ENCODE data around the gene UTP20.

UTP20 gene

GRCh38 chr12:101280006-101280505, at the start of gene UTP20:
TSS of gene UTP20 (plus strand) at chr12:101280105. CDS start at chr12:101280283, 178 bp downstream.
- DNase-seq (ENCODE audit: low read depth in 3 of 3) = peak; percentile 85 to 89 (median 88)

- DNase-seq (ENCODE audit: low read depth in 3 of 3) = no peak
Measured at GRCh38 chr12:101230547-101230946, 49.4 kb upstream of the UTP20 start.

- no peak for DNase-seq (ENCODE audit: low read depth in 3 of 3)
Measured at GRCh38 chr12:101231636-101232035, 48.3 kb upstream of the UTP20 start.

- DNase-seq (ENCODE audit: low read depth in 3 of 3) = no peak
Measured at GRCh38 chr12:101235686-101236085, 44.2 kb upstream of the UTP20 start.

- DNase-seq (ENCODE audit: low read depth in 3 of 3) = no peak
Measured at GRCh38 chr12:101238306-101238705, 41.6 kb upstream of the UTP20 start.

GRCh38 chr12:101238800-101239329, 41.0 kb upstream of the UTP20 start:
- DNase-seq (ENCODE audit: low read depth in 3 of 3) = no peak

GRCh38 chr12:101243074-101243473, 36.8 kb upstream of the UTP20 start:
- DNase-seq (ENCODE audit: low read depth in 3 of 3) = no peak

GRCh38 chr12:101243616-101244015, 36.3 kb upstream of the UTP20 start:
- no peak for DNase-seq (ENCODE audit: low read depth in 3 of 3)

GRCh38 chr12:101256266-101256665, 23.6 kb upstream of the UTP20 start:
- DNase-seq (ENCODE audit: low read depth in 3 of 3) = no peak

- DNase-seq (ENCODE audit: low read depth in 3 of 3) = no peak
Measured at GRCh38 chr12:101257357-101257756, 22.5 kb upstream of the UTP20 start.

GRCh38 chr12:101267111-101267510, 12.8 kb upstream of the UTP20 start:
- DNase-seq (ENCODE audit: low read depth in 3 of 3) = no peak

GRCh38 chr12:101276433-101276832, 3.5 kb upstream of the UTP20 start:
- no peak for DNase-seq (ENCODE audit: low read depth in 3 of 3)

GRCh38 chr12:101277443-101277842, 2.5 kb upstream of the UTP20 start:
- no peak for DNase-seq (ENCODE audit: low read depth in 3 of 3)

GRCh38 chr12:101287357-101287756, 7.5 kb downstream of the UTP20 start:
- no peak for DNase-seq (ENCODE audit: low read depth in 3 of 3)

GRCh38 chr12:101297661-101298060, 17.8 kb downstream of the UTP20 start:
- DNase-seq (ENCODE audit: low read depth in 3 of 3) = no peak

- no peak for DNase-seq (ENCODE audit: low read depth in 3 of 3)
Measured at GRCh38 chr12:101298426-101298825, 18.5 kb downstream of the UTP20 start.

GRCh38 chr12:101299346-101299745, 19.4 kb downstream of the UTP20 start:
- no peak for DNase-seq (ENCODE audit: low read depth in 3 of 3)

- DNase-seq (ENCODE audit: low read depth in 3 of 3) = no peak
Measured at GRCh38 chr12:101299931-101300330, 20.0 kb downstream of the UTP20 start.

GRCh38 chr12:101302741-101303140, 22.8 kb downstream of the UTP20 start:
- DNase-seq (ENCODE audit: low read depth in 3 of 3) = no peak

GRCh38 chr12:101305226-101305779, 25.4 kb downstream of the UTP20 start:
- DNase-seq (ENCODE audit: low read depth in 3 of 3) = no peak

GRCh38 chr12:101305794-101306193, 25.9 kb downstream of the UTP20 start:
- no peak for DNase-seq (ENCODE audit: low read depth in 3 of 3)

GRCh38 chr12:101322480-101322879, 42.6 kb downstream of the UTP20 start:
- DNase-seq (ENCODE audit: low read depth in 3 of 3) = no peak

GRCh38 chr12:101323255-101323654, 43.4 kb downstream of the UTP20 start:
- no peak for DNase-seq (ENCODE audit: low read depth in 3 of 3)

GRCh38 chr12:101325590-101325989, 45.7 kb downstream of the UTP20 start:
- no peak for DNase-seq (ENCODE audit: low read depth in 3 of 3)

All from stimulated activated CD4-positive, alpha-beta T cell treated with anti-CD3 and anti-CD28 coated beads, TNF-alpha, amount 100 ng/mL, for 48 hours (primary cell).